ENCODE data around the gene SLC37A2.
A peak's percentile ranks its signal among the peaks of the same experiment; 100 is the strongest.

SLC37A2 gene

DNA sequence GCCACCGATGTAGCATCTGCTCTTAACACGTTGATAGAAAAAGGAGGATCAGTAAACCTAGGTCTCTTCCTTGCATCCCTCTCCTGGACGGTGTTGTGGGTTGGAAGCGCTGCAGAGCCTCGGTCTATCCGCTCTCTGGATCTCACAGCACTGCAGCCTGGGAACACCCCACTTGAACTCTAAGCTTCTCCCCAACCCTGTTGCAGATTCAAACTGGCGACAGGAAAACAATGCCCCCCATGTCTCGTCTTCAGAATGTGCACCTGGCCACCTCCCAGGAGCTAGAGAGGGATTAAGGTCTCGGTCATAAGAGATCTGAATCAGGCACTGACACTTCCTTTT is 47.9 kb downstream of the SLC37A2 start:
- H3K79me2 ChIP-seq (ENCODE audit: insufficient read depth, low read depth): no peaks in the 10 kb centered on the region
- TF ChIP-seq, protein P1, sequence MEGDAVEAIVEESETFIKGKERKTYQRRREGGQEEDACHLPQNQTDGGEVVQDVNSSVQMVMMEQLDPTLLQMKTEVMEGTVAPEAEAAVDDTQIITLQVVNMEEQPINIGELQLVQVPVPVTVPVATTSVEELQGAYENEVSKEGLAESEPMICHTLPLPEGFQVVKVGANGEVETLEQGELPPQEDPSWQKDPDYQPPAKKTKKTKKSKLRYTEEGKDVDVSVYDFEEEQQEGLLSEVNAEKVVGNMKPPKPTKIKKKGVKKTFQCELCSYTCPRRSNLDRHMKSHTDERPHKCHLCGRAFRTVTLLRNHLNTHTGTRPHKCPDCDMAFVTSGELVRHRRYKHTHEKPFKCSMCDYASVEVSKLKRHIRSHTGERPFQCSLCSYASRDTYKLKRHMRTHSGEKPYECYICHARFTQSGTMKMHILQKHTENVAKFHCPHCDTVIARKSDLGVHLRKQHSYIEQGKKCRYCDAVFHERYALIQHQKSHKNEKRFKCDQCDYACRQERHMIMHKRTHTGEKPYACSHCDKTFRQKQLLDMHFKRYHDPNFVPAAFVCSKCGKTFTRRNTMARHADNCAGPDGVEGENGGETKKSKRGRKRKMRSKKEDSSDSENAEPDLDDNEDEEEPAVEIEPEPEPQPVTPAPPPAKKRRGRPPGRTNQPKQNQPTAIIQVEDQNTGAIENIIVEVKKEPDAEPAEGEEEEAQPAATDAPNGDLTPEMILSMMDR (conservative IDR thresholded peaks at IDR 0.05; ENCODE audit: low read depth, low read length): no peak
- H3K4me3 ChIP-seq (IDR thresholded peaks at IDR 0.05; ENCODE audit: insufficient read depth, low read depth, low read length): no peak overlapping the region
- H4K20me1 ChIP-seq (ENCODE audit: insufficient read depth): no peaks in the 10 kb centered on the region
- H3K27me3 ChIP-seq (ENCODE audit: insufficient read depth, low read depth): no peaks in the 10 kb centered on the region
- no peaks in the 10 kb centered on the region for H3K36me3 ChIP-seq (ENCODE audit: insufficient read depth)
- peak overlapping the region; percentile 43 for H3K27ac ChIP-seq
- peak overlapping the region; percentile 69 for H3K9ac ChIP-seq
- peaks cover 18% of the 10 kb centered on the region for H3K4me1 ChIP-seq (ENCODE audit: low read depth, poor library complexity, severe bottlenecking)
- peak overlapping the region; percentile 61 for H2AFZ ChIP-seq (ENCODE audit: low read depth)
- peak overlapping the region; percentile 63; the same call in 1 of the 2 replicates for H3K4me2 ChIP-seq

- H3K27ac ChIP-seq: peak within 1 kb of the TSS; percentile 43
- peak within 1 kb of the TSS; percentile 63 for H3K4me2 ChIP-seq
- no peaks in the 10 kb centered on the region for H4K20me1 ChIP-seq (ENCODE audit: insufficient read depth)
- peak within 1 kb of the TSS; percentile 69 for H3K9ac ChIP-seq
- no peaks in the 10 kb centered on the region for H3K27me3 ChIP-seq (ENCODE audit: insufficient read depth, low read depth)
- no peaks in the 10 kb centered on the region for H3K36me3 ChIP-seq (ENCODE audit: insufficient read depth)
- TF ChIP-seq, protein P1 (conservative IDR thresholded peaks at IDR 0.05; ENCODE audit: low read depth, low read length): no peak
- H2AFZ ChIP-seq (ENCODE audit: low read depth): peak within 1 kb of the TSS; percentile 81
- no peak within 1 kb of the TSS for H3K4me3 ChIP-seq (IDR thresholded peaks at IDR 0.05; ENCODE audit: insufficient read depth, low read depth, low read length)
- H3K4me1 ChIP-seq (ENCODE audit: low read depth, poor library complexity, severe bottlenecking): peaks cover 12% of the 10 kb centered on the region
- no peaks in the 10 kb centered on the region for H3K79me2 ChIP-seq (ENCODE audit: insufficient read depth, low read depth)
Observed at GRCh38 chr11:125111343-125112207, 48.5 kb downstream of the SLC37A2 start, which contains the start of gene TMEM218. TMEM218 (minus strand) TSS chr11:125111626; CDS start chr11:125102241, 9,385 bp downstream.

DNA sequence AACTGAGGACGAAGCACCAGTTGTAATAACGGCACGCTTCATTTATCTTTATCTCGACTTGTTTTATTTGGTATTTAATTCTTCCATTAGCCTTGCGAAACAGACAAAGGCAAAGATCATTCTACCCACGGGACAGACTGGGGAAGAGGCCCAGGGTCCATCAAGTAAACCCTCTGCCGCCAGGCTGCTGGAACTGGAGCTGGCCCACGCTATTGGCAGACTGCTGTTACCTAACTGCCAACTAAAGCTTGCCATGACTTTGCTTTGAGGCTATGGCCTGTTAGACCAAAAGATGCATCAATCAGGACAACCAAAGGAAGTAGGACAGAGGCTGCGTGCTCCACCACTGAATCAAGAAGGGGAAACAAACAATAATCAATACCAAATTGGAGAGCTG is 49.1 kb downstream of the SLC37A2 start:
- no peaks in the 10 kb centered on the region for H4K20me1 ChIP-seq (ENCODE audit: insufficient read depth)
- no peaks in the 10 kb centered on the region for H3K27me3 ChIP-seq (ENCODE audit: insufficient read depth, low read depth)
- no peaks in the 10 kb centered on the region for H3K79me2 ChIP-seq (ENCODE audit: insufficient read depth, low read depth)
- H2AFZ ChIP-seq (ENCODE audit: low read depth): peak overlapping the region; percentile 81; the same call in 1 of the 2 replicates
- peak overlapping the region; percentile 36; the same call in 1 of the 2 replicates for H3K27ac ChIP-seq
- no peak overlapping the region for H3K9ac ChIP-seq
- TF ChIP-seq, protein P1 (conservative IDR thresholded peaks at IDR 0.05; ENCODE audit: low read depth, low read length): no peak
- H3K36me3 ChIP-seq (ENCODE audit: insufficient read depth): no peaks in the 10 kb centered on the region
- H3K4me1 ChIP-seq (ENCODE audit: low read depth, poor library complexity, severe bottlenecking): peaks cover 12% of the 10 kb centered on the region
- no peak overlapping the region for H3K4me3 ChIP-seq (IDR thresholded peaks at IDR 0.05; ENCODE audit: insufficient read depth, low read depth, low read length)
- H3K4me2 ChIP-seq: peak overlapping the region; percentile 63

GRCh38 chr11:125114518-125114917 is 51.4 kb downstream of the SLC37A2 start:
- Histone ChIP-seq H3K9ac (no peak overlapping the region), H3K4me3 (IDR thresholded peaks at IDR 0.05; ENCODE audit: insufficient read depth, low read depth, low read length) (no peak overlapping the region), H3K27ac (no peak overlapping the region), H2AFZ (ENCODE audit: low read depth) (no peak overlapping the region), H3K79me2 (ENCODE audit: insufficient read depth, low read depth) (no peaks in the 10 kb centered on the region), H3K27me3 (ENCODE audit: insufficient read depth, low read depth) (no peaks in the 10 kb centered on the region), H3K4me1 (ENCODE audit: low read depth, poor library complexity, severe bottlenecking) (peaks cover 12% of the 10 kb centered on the region), H3K4me2 (no peak overlapping the region), H4K20me1 (ENCODE audit: insufficient read depth) (no peaks in the 10 kb centered on the region), H3K36me3 (ENCODE audit: insufficient read depth) (no peaks in the 10 kb centered on the region)
- TF ChIP-seq, protein P1 (conservative IDR thresholded peaks at IDR 0.05; ENCODE audit: low read depth, low read length): no peak

All from KMS-11 (cell line).